ENCODE measurements around the gene PRDM11.

DNA sequence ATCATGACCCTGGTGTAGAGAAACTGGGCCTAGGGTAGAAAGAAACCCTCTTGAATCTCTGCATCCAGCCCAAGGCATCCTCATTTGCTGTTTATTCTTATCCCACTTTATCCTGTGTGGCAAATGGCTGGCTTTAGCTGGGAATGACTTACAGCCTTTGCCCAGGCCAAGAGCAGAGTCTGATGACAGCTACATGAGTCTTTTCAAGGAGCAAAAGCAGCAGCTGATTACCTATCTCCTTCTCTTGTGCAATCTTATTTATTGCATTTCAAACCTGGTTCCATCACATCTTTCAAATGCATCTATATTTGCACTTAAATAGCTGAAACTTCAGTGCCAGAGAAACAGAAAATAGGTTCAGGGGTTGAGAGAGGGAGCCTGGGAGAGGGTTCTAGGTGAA, 113.6 kb downstream of the PRDM11 start:
- TF ChIP-seq ELF4 (CRISPR knock-in tag; IDR thresholded peaks at IDR 0.05; ENCODE audit: low read depth) (no peak), ZNF121 (CRISPR knock-in tag; IDR thresholded peaks at IDR 0.05) (no peak), SMAD4 (CRISPR knock-in tag; IDR thresholded peaks at IDR 0.05) (no peak), NR1H2 (CRISPR knock-in tag; IDR thresholded peaks at IDR 0.05) (no peak), ZNF232 (CRISPR knock-in tag; IDR thresholded peaks at IDR 0.05) (no peak), SP1 (CRISPR knock-in tag; conservative IDR thresholded peaks at IDR 0.05) (no peak), ESRRA (CRISPR knock-in tag; IDR thresholded peaks at IDR 0.05; ENCODE audit: borderline replicate concordance) (no peak), RORB (CRISPR knock-in tag; IDR thresholded peaks at IDR 0.05) (no peak)
- TF ChIP-seq, protein P1, sequence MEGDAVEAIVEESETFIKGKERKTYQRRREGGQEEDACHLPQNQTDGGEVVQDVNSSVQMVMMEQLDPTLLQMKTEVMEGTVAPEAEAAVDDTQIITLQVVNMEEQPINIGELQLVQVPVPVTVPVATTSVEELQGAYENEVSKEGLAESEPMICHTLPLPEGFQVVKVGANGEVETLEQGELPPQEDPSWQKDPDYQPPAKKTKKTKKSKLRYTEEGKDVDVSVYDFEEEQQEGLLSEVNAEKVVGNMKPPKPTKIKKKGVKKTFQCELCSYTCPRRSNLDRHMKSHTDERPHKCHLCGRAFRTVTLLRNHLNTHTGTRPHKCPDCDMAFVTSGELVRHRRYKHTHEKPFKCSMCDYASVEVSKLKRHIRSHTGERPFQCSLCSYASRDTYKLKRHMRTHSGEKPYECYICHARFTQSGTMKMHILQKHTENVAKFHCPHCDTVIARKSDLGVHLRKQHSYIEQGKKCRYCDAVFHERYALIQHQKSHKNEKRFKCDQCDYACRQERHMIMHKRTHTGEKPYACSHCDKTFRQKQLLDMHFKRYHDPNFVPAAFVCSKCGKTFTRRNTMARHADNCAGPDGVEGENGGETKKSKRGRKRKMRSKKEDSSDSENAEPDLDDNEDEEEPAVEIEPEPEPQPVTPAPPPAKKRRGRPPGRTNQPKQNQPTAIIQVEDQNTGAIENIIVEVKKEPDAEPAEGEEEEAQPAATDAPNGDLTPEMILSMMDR (IDR thresholded peaks at IDR 0.05), result no peak
- TF ChIP-seq, protein P2, sequence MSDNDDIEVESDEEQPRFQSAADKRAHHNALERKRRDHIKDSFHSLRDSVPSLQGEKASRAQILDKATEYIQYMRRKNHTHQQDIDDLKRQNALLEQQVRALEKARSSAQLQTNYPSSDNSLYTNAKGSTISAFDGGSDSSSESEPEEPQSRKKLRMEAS (CRISPR knock-in tag; IDR thresholded peaks at IDR 0.05), result no peak
- TF ChIP-seq, protein P3, sequence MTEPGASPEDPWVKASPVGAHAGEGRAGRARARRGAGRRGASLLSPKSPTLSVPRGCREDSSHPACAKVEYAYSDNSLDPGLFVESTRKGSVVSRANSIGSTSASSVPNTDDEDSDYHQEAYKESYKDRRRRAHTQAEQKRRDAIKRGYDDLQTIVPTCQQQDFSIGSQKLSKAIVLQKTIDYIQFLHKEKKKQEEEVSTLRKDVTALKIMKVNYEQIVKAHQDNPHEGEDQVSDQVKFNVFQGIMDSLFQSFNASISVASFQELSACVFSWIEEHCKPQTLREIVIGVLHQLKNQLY (CRISPR knock-in tag; IDR thresholded peaks at IDR 0.05), result no peak
- TF ChIP-seq, protein P4, sequence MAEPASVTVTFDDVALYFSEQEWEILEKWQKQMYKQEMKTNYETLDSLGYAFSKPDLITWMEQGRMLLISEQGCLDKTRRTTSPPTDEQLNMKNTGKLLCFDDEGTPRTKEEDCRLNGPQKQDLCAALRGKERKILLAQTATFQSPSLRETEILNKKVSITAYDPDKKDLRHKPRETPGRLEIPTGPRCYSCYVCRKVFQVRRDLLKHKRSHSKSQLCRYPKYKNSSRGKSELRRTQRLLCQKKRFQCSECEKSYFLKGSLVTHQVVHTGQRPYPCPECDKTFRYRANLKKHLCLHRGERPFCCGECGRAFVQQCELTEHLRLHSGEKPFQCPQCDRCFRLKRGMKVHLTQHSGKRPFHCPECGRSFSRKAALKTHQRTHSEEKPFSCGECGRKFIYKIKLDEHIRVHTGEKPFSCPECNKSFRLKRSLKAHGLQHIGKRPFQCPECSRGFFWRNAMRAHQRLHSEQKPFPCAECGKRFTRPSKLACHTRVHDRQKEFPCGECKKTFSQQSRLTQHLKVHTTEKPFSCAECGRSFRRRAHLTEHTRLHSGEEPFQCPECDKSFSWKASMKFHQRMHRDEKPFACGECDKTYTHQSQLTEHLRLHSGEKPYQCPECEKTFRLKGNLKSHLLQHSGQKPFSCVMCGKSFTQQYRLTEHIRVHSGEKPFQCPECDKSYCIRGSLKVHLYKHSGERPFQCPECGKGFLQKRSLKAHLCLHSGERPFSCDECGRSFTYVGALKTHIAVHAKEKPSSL (CRISPR knock-in tag; conservative IDR thresholded peaks at IDR 0.05), result no peak
